Measurements from ENCODE around the gene MED22.

MED22 gene

DNA sequence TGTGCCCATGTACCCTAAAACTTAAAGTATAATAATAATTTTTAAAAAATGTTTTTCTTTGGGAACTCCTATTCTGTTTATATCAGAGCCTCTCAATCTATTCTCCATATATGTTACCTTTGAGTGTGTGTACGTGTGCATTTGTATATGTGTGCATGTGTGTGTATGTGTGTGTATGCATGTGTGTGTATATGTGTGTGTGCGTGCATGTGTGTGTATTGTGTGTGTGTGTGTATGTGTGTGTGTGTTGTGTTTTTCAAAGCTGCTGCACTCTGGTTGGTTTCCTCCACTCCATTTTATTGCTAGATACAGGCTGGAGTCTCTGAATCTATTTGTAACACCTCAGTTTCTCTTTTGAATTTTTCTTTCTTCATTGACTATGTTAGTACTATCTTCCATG, 31.9 kb downstream of the MED22 start:
- TF ChIP-seq, protein P1, sequence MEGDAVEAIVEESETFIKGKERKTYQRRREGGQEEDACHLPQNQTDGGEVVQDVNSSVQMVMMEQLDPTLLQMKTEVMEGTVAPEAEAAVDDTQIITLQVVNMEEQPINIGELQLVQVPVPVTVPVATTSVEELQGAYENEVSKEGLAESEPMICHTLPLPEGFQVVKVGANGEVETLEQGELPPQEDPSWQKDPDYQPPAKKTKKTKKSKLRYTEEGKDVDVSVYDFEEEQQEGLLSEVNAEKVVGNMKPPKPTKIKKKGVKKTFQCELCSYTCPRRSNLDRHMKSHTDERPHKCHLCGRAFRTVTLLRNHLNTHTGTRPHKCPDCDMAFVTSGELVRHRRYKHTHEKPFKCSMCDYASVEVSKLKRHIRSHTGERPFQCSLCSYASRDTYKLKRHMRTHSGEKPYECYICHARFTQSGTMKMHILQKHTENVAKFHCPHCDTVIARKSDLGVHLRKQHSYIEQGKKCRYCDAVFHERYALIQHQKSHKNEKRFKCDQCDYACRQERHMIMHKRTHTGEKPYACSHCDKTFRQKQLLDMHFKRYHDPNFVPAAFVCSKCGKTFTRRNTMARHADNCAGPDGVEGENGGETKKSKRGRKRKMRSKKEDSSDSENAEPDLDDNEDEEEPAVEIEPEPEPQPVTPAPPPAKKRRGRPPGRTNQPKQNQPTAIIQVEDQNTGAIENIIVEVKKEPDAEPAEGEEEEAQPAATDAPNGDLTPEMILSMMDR (IDR thresholded peaks at IDR 0.05) = no peak
- TF ChIP-seq ZFX (IDR thresholded peaks at IDR 0.05; ENCODE audit: borderline replicate concordance) = no peak
- no peak overlapping the region for H3K27ac ChIP-seq

DNA sequence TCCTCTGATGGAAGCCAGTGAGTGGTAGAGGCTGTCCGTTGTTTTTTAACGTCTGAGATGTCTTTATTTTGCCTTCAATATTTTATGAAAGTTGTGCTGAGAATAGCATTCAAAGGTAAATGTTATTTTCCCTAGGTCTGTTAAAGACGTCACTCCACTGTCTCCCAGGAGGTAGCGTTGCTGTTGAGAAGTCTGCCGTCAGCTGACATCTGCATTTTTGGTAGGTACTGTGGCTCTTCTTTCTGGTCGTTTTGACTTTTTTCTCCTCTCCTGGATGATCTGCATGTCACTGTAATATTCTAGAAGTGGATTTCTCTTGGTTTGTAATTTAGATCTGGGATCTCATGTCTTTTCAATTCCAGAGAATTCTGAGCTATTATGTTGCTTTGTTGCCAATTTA, 38.3 kb downstream of the MED22 start:
- no peak overlapping the region for H3K27ac ChIP-seq
- TF ChIP-seq, protein P1 (IDR thresholded peaks at IDR 0.05) = no peak
- no peak for TF ChIP-seq ZFX (IDR thresholded peaks at IDR 0.05; ENCODE audit: borderline replicate concordance)

DNA sequence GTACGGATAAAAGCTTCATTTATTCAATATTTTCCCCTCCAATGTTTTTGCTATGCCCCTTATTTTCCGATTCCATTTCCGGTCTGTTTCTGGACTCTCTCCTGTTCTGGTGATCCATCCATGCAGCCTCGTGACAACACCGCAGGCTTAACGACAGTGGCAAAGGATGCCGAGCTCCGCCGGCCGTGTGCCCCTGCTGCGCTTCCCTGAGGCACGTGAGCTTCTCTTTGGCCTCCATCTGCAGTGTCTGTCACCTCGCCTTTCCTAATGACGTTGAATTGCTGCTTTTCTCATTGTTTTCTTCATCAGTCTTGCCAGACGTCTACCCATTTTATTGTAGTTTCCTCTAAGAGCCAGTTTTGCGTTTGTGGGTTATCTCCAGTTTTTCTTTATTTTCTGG, 40.6 kb downstream of the MED22 start:
- TF ChIP-seq, protein P1 (IDR thresholded peaks at IDR 0.05) = no peak
- TF ChIP-seq ZFX (IDR thresholded peaks at IDR 0.05; ENCODE audit: borderline replicate concordance) = no peak
- no peak overlapping the region for H3K27ac ChIP-seq

DNA sequence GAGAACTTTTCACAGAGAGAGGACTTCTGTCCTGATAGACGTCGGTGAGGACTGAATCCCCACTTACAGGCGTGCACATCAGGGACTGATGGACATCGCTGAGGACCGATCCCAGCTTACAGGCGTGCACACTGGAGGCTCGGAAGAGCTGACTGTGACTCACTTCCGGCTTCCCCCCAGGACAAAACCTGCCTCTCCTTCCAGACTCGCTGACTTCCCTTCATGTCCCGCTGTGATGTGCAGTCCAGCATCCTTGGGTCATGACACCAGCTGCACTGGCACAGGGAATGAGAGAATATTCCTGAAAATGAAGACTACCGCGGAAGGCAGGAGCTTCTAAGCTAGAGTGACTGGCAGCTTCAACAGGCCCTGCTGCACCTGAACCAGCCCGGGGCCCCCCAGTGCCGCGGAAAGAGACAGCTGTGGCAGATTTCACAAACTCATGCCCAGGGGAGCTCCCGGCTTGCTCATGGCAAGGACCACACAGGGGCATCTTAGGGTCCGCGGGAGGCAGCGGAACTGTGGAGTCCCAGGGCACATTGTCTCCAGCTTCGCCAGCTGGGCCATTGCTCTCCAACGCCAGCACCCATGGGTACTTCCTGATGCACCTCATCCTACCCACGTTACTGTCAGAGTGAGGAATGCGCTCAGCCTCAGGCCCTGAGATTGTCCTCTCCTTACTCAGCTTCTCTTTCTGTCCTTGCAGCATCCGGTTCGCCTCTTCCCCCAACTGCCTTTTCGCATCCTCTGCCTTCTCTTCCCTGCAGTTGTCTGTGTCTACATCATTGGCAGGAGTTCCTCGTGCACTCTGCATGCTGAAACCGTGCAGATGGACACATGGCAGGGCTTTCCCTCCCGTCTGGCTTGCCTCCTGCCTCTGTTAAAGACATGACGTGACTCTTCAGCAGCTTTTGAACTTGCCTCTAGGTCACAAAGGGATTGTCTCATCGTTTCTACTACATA, 41.4 kb downstream of the MED22 start:
- H3K27ac ChIP-seq = no peak overlapping the region
- no peak for TF ChIP-seq ZFX (IDR thresholded peaks at IDR 0.05; ENCODE audit: borderline replicate concordance)
- TF ChIP-seq, protein P1 (IDR thresholded peaks at IDR 0.05) = no peak

DNA sequence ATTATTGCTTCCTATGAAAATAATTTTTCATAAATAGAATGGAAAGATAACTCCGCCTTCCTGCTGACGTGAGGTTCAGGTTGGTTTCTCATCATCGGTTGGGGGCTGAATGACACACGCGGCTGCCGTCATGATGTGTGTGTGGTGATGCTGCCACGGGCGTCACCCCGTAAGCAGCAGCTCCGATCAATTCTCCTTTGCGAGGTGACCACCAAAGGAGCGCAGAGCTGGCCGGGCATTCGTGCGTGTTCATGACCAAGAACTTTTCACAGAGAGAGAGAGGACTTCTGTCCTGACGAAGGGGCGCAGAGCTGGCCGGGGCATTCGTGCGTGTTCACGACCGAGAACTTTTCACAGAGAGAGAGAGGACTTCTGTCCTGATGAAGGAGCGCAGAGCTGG, 42.2 kb downstream of the MED22 start:
- TF ChIP-seq ZFX (IDR thresholded peaks at IDR 0.05; ENCODE audit: borderline replicate concordance) = no peak
- TF ChIP-seq, protein P1 (IDR thresholded peaks at IDR 0.05) = no peak
- H3K27ac ChIP-seq = no peak overlapping the region

DNA sequence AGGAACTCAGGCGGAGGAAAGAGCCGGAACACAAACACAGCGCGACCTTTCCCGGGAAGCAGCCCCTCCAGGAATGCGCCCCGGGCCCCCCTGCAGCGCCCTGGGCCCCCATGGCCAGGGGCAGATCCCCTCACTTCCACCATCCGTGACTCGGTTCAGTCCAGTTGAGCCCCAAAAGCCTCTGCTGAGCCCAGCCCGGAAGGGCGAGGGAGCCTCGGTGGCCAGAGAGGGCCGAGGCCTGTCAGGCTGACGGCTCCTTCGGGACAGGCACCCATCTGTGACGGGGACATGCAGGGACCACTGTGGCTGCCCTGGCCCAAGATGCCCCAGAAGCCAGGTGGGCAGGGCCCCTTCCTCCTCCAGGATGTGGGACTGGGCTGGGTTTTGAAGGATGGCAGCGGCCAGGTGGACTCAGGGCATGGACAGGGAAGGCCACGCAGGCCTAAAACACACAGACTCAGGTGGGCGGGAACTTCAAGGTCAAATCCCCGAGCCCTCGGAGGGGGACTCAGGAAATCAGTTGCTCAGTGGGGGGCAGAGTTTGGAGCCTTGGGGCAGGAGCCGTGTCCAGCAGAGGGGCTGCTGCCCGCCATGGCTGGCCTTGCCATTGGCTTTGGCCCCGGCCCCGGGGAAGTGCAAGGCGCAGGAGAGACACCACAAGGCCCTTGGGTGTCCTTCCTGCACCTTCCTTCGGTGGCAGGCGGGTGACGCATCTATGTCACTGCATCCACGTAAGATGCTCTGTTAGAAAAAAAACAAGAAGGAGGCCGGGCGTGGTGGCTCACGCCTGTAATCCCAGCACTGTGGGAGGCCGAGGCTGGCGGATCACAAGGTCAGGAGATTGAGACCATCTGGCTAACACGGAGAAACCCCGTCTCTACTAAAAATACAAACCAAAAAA, 43.2 kb downstream of the MED22 start:
- no peak overlapping the region for H3K27ac ChIP-seq
- TF ChIP-seq ZFX (IDR thresholded peaks at IDR 0.05; ENCODE audit: borderline replicate concordance) = no peak
- TF ChIP-seq, protein P1 (IDR thresholded peaks at IDR 0.05) = no peak

Measured in 22Rv1 (cell line).